HG03460 (cell line): Measurements from ENCODE around the gene NOP9.
"Not testable (repeated sequence)": the region's sequence is repeated elsewhere in the genome, so short reads cannot be mapped to it uniquely, and the experiment has no call there.

ENCODE experiments used
- ATAC-seq: cut with Tn5 transposase; IDR thresholded peaks from one replicate; pipeline ENCODE4 v1.9.1; 2021; ENCODE audit not compliant: unreplicated experiment

NOP9 gene

GRCh38 chr14:24323341-24323740 is 23.7 kb downstream of the NOP9 start:
- ATAC-seq = no peak

GRCh38 chr14:24324024-24324423 is 24.4 kb downstream of the NOP9 start:
- ATAC-seq = no peak

- ATAC-seq = no peak
Observed at GRCh38 chr14:24325041-24325530, 25.4 kb downstream of the NOP9 start.

GRCh38 chr14:24325963-24326362 is 26.3 kb downstream of the NOP9 start:
- ATAC-seq = no peak

GRCh38 chr14:24327303-24327702 is 27.7 kb downstream of the NOP9 start:
- no peak for ATAC-seq

GRCh38 chr14:24327914-24328313 is 28.3 kb downstream of the NOP9 start:
- ATAC-seq = not testable (repeated sequence)

- ATAC-seq = no peak
Observed at GRCh38 chr14:24329073-24329663, 29.5 kb downstream of the NOP9 start.

GRCh38 chr14:24329736-24330135 is 30.1 kb downstream of the NOP9 start:
- no peak for ATAC-seq

GRCh38 chr14:24330973-24331674 is 31.5 kb downstream of the NOP9 start:
- ATAC-seq = no peak

GRCh38 chr14:24331731-24332267 is 32.1 kb downstream of the NOP9 start:
- ATAC-seq = peak; percentile 4

- ATAC-seq = peak; percentile 83
Observed at GRCh38 chr14:24332268-24332993, 32.8 kb downstream of the NOP9 start.

- ATAC-seq = no peak
Observed at GRCh38 chr14:24334431-24335291, 35.0 kb downstream of the NOP9 start, which contains the start of gene ADCY4. ADCY4 (minus strand) TSS chr14:24335071; CDS start chr14:24334652, 419 bp downstream.

- no peak for ATAC-seq
Observed at GRCh38 chr14:24335461-24336171, 36.0 kb downstream of the NOP9 start.

- no peak for ATAC-seq
Observed at GRCh38 chr14:24337144-24337823, 37.6 kb downstream of the NOP9 start.

- ATAC-seq = no peak
Observed at GRCh38 chr14:24337824-24338175, 38.1 kb downstream of the NOP9 start.

- no peak for ATAC-seq
Observed at GRCh38 chr14:24338843-24339242, 39.2 kb downstream of the NOP9 start.

- peak; percentile 80 for ATAC-seq
Observed at GRCh38 chr14:24339284-24340151, 39.9 kb downstream of the NOP9 start, which contains the start of gene RIPK3. RIPK3 (minus strand) TSS chr14:24339991; CDS start chr14:24339826, 165 bp downstream.

- ATAC-seq = no peak
Observed at GRCh38 chr14:24340606-24341005, 41.0 kb downstream of the NOP9 start.
